A673 (cell line): ENCODE results near the gene DKK2.

Experiments
- CTCF ChIP-seq: fragments of 300-800, 200-600 bp; sonication (generic); conservative IDR thresholded peaks from 2 replicates; pipeline ENCODE4 v1.5.1; 2017; ENCODE audit warnings: low read depth, mild to moderate bottlenecking, antibody characterized with exemption, low read length, moderate library complexity, mixed read lengths
- EZH2 ChIP-seq: fragments of 200-600 bp; sonication (generic); IDR thresholded peaks from 2 replicates; pipeline ENCODE4 v1.6.1; 2017; ENCODE audit warnings: borderline replicate concordance, low read depth, mild to moderate bottlenecking, mixed read lengths, antibody characterized with exemption, low read length; ENCODE audit not compliant: poor library complexity, severe bottlenecking

- TF ChIP-seq CTCF (no peak), EZH2 (no peak)
These were observed 56.6 kb downstream of the DKK2 start for GRCh38 chr4:106979476-106979875.
